Endothelial cell of umbilical vein (primary cell): Measurements from ENCODE around the gene DDX42. TPM values are rescaled to one million over a fixed set of nuclear protein-coding genes. Genes with fewer than 3 reads are reported as not detected.

Source experiments
- BruUV-seq: library from RNA; stranded (reverse); fragments of 400-500 nt; replicated peaks from 2 replicates; lab custom pipeline; 2021; lab: Mats Ljungman, UMichigan
- CTCF ChIA-PET: fragments of 300-600, 350-600 bp; sonication (Branson Sonifier 250); formaldehyde crosslinking; loops from one replicate; lab custom pipeline; 2021; ENCODE audit warnings: antibody characterized with exemption, inconsistent platforms; lab: Charles Lee
- POLR2A ChIA-PET: fragments of 300-600, 350-600 bp; sonication (Branson Sonifier 250); formaldehyde crosslinking; loops from one replicate; lab custom pipeline; 2021; ENCODE audit warnings: antibody characterized with exemption, inconsistent platforms; lab: Charles Lee
- DNase-seq: peaks from one replicate; pipeline ENCODE4 v3.0.0-alpha.2; 2011; ENCODE audit warnings: low read depth, low spot score
- FAIRE-seq: peaks from 2 replicates; lab custom pipeline; 2011; peaks lifted over from hg19 to GRCh38; lab: Jason Lieb, UNC
- H2AFZ ChIP-seq: 2 replicates; pipeline ENCODE4 v1.6.0; 2012; ENCODE audit warnings: low read depth, low read length, control low read depth, inconsistent platforms
- H3K27ac ChIP-seq: 2 replicates; pipeline ENCODE4 v1.5.1; 2011; ENCODE audit warnings: low read depth, mild to moderate bottlenecking, control low read depth, low read length, moderate library complexity; ENCODE audit not compliant: insufficient read depth
- H3K27me3 ChIP-seq, 2 experiments: 2 replicates each; pipeline versions ENCODE4 v1.6.0 to v1.6.1; 2011; ENCODE audit warnings: low read length in 2 of 2, mixed read lengths in 1 of 2; ENCODE audit not compliant: control insufficient read depth in 2 of 2, insufficient read depth in 2 of 2
- H3K36me3 ChIP-seq, 2 experiments: 2 replicates in 1 of 2; 3 replicates in 1 of 2; pipeline ENCODE4 v1.5.1; 2011; ENCODE audit warnings: low read length in 2 of 2, mild to moderate bottlenecking in 1 of 2, moderate library complexity in 1 of 2; ENCODE audit not compliant: control insufficient read depth in 2 of 2, insufficient read depth in 2 of 2; ENCODE audit errors: extremely low read depth in 1 of 2
- H3K4me1 ChIP-seq: 3 replicates; pipeline ENCODE4 v1.5.1; 2011; ENCODE audit warnings: mild to moderate bottlenecking, low read length; ENCODE audit not compliant: control insufficient read depth, insufficient read depth; ENCODE audit errors: extremely low read depth
- H3K4me2 ChIP-seq: 2 replicates; pipeline ENCODE4 v1.6.1; 2011; ENCODE audit warnings: low read length, control low read depth, mixed read lengths; ENCODE audit not compliant: insufficient read depth
- H3K4me3 ChIP-seq, 3 experiments: fragments of 200-600 bp in 1 of 3; sonication (generic), shearing (Covaris generic) in 1 of 3; replicated peaks in 1 of 3; 2 replicates each; pipeline ENCODE4 v1.5.1; 2011 to 2016; ENCODE audit warnings: control low read depth in 3 of 3, low read length in 3 of 3, mild to moderate bottlenecking in 2 of 3, inconsistent platforms in 1 of 3, low read depth in 1 of 3, moderate library complexity in 1 of 3; ENCODE audit not compliant: insufficient read depth in 1 of 3
- H3K79me2 ChIP-seq: 2 replicates; pipeline ENCODE4 v1.6.0; 2012; ENCODE audit warnings: low read length, inconsistent platforms; ENCODE audit not compliant: control insufficient read depth, insufficient read depth
- H3K9ac ChIP-seq: replicated peaks from 2 replicates; pipeline ENCODE3; 2011; ENCODE audit warnings: low read length, control low read depth; ENCODE audit not compliant: insufficient read depth; ENCODE audit errors: extremely low read depth
- H3K9me1 ChIP-seq: replicated peaks from 3 replicates; pipeline ENCODE4 v1.6.0; 2011; ENCODE audit warnings: mild to moderate bottlenecking, low read length; ENCODE audit not compliant: control insufficient read depth, insufficient read depth; ENCODE audit errors: extremely low read depth
- H3K9me3 ChIP-seq: replicated peaks from 2 replicates; pipeline ENCODE4 v1.5.1; 2012; ENCODE audit warnings: low read length, inconsistent platforms; ENCODE audit not compliant: control insufficient read depth, insufficient read depth
- H4K20me1 ChIP-seq: replicated peaks from 2 replicates; pipeline ENCODE3; 2011; ENCODE audit warnings: mild to moderate bottlenecking, low read length; ENCODE audit not compliant: control insufficient read depth, insufficient read depth; ENCODE audit errors: extremely low read depth
- CTCF ChIP-seq, 2 donors: IDR thresholded peaks; 1 replicate in 1 of 2; 2 replicates in 1 of 2; pipeline ENCODE4 v1.5.1; 2011; ENCODE audit warnings: low read length in 2 of 2, mild to moderate bottlenecking in 2 of 2, moderate library complexity in 2 of 2, control low read depth in 1 of 2, inconsistent platforms in 1 of 2, low read depth in 1 of 2; ENCODE audit not compliant: insufficient read depth in 1 of 2; ENCODE audit errors: extremely low read depth in 1 of 2
- EZH2 ChIP-seq: IDR thresholded peaks from 2 replicates; pipeline ENCODE4 v1.6.1; 2012; ENCODE audit warnings: borderline replicate concordance, low read depth, mild to moderate bottlenecking, moderate library complexity, low read length, inconsistent platforms; ENCODE audit not compliant: severe bottlenecking
- FOS ChIP-seq: IDR thresholded peaks from 2 replicates; pipeline ENCODE4 v1.6.1; 2011; ENCODE audit warnings: mild to moderate bottlenecking, low read length, moderate library complexity, borderline replicate concordance; ENCODE audit not compliant: insufficient read depth
- GATA2 ChIP-seq: IDR thresholded peaks from 2 replicates; pipeline ENCODE4 v1.7.0; 2011; ENCODE audit warnings: low read depth, mild to moderate bottlenecking, moderate library complexity, mixed read lengths, low read length; ENCODE audit not compliant: insufficient read length, insufficient read depth
- JUN ChIP-seq: IDR thresholded peaks from 2 replicates; pipeline ENCODE4 v1.6.1; 2011; ENCODE audit warnings: borderline replicate concordance, low read depth; ENCODE audit not compliant: insufficient read length, insufficient read depth
- MAX ChIP-seq: IDR thresholded peaks from 2 replicates; pipeline ENCODE4 v1.6.1; 2011; ENCODE audit not compliant: insufficient read depth, insufficient read length
- MYC ChIP-seq: IDR thresholded peaks from one replicate; pipeline ENCODE4 v1.6.1; 2011; ENCODE audit warnings: mild to moderate bottlenecking, low read depth, low read length
- POLR2A ChIP-seq: IDR thresholded peaks from 2 replicates; pipeline ENCODE4 v1.6.1; 2012; ENCODE audit warnings: low read depth, mild to moderate bottlenecking, control low read depth, low read length
- POLR2AphosphoS5 ChIP-seq: IDR thresholded peaks from 2 replicates; pipeline ENCODE4 v1.6.1; 2012; ENCODE audit warnings: low read depth, mild to moderate bottlenecking, control low read depth, low read length, moderate library complexity; ENCODE audit not compliant: insufficient read depth
- dilution Hi-C: fragments of 300-500 bp; cut with MboI; formaldehyde crosslinking; loops from one replicate; pipeline ENCODE4 v1.15.0; 2019; ENCODE audit warnings: low sequenced_read_pairs; ENCODE audit not compliant: extremely low pct_ligation_motif_present
- intact Hi-C: fragments of 100-400 bp; cut with micrococcal nuclease; formaldehyde crosslinking; loops from one replicate; pipeline ENCODE4 v1.10.0; 2022
- polyA plus RNA-seq, 4 experiments: library from polyadenylated mRNA; depleted of rRNA in 3 of 4; stranded (reverse) in 3 of 4; unstranded in 1 of 4; fragments of >200 nt; gene quantifications; 2 replicates each; pipeline versions ENCODE4 v1.2.1 to v1.2.3, GENCODE V29; 2011 to 2012; ENCODE audit warnings: missing spikeins in 1 of 4
- total RNA-seq: library from RNA; stranded (reverse); gene quantifications from 2 replicates; pipeline ENCODE4 v1.2.3, GENCODE V29; 2021

DDX42 gene
- total and polyA plus RNA-seq, 2 donors (not counting 3 experiments of a cell fraction or from before 2014, with no cell fraction given): 48.1 to 124 TPM

- Histone ChIP-seq H4K20me1 (peaks cover 3% of the 10 kb centered on the region), H3K9ac (no peak overlapping the region), H3K36me3 (peaks cover 36 to 44% of the 10 kb centered on the region in 2 experiments), H3K4me2 (no peak overlapping the region), H3K9me3 (no peaks in the 10 kb centered on the region), H3K79me2 (peaks cover 11% of the 10 kb centered on the region), H3K4me3 (no peak overlapping the region), H3K9me1 (no peaks in the 10 kb centered on the region), H3K27ac (no peak overlapping the region), H3K4me1 (no peaks in the 10 kb centered on the region), H3K27me3 (no peaks in the 10 kb centered on the region), H2AFZ (no peak overlapping the region)
- no peak for FAIRE-seq
- TF ChIP-seq JUN: no peak
- TF ChIP-seq FOS: no peak
- TF ChIP-seq POLR2AphosphoS5: no peak
- no peak for TF ChIP-seq EZH2
- TF ChIP-seq GATA2: no peak
- TF ChIP-seq CTCF (IDR thresholded peaks at IDR 0.05; ENCODE audit: extremely low read depth in 1 of 2, insufficient read depth in 1 of 2, low read depth in 1 of 2, low read length in 2 of 2): no peak
- no peak for TF ChIP-seq POLR2A
- TF ChIP-seq MYC: no peak
- TF ChIP-seq MAX: no peak
- dilution Hi-C loops (no loop called here), intact Hi-C loops (no loop called here)
- ChIA-PET POLR2A (no interaction called here), CTCF (interaction anchor here (1.5 kb wide), 1 partner anchor 10 kb away, joined by 5 read pairs; no protein-coding TSS in a partner anchor)
- no peak for DNase-seq
- no TSS peak for BruUV-seq
Measured at GRCh38 chr17:63800783-63801182, 26.8 kb downstream of the DDX42 start.
